H9 (cell line): ENCODE data around the gene BBS2. TPM values are rescaled to one million over a fixed set of nuclear protein-coding genes. Genes with fewer than 3 reads are reported as not detected.

Source experiments
- DNase-seq: peaks from one replicate; pipeline ENCODE4 v3.0.0-alpha.2; 2017
- H2AFZ ChIP-seq: one replicate; pipeline ENCODE4 v1.6.1; 2013; ENCODE audit warnings: mild to moderate bottlenecking, low read length, control low read depth, moderate library complexity
- H2AK5ac ChIP-seq: 2 replicates; pipeline ENCODE4 v1.6.1; 2013; ENCODE audit warnings: low read length, control low read depth, mixed read lengths; ENCODE audit not compliant: insufficient read length
- H2BK120ac ChIP-seq: one replicate; pipeline ENCODE4 v1.6.1; 2013; ENCODE audit warnings: low read depth, mild to moderate bottlenecking, low read length, control low read depth, inconsistent platforms; ENCODE audit not compliant: poor library complexity, severe bottlenecking
- H2BK12ac ChIP-seq: 2 replicates; pipeline ENCODE4 v1.6.1; 2013; ENCODE audit warnings: low read length, control low read depth, mixed read lengths, low read depth; ENCODE audit not compliant: insufficient read length
- H2BK15ac ChIP-seq: 2 replicates; pipeline ENCODE4 v1.6.1; 2013; ENCODE audit warnings: low read depth, low read length, control low read depth
- H2BK20ac ChIP-seq: one replicate; pipeline ENCODE4 v1.6.1; 2013; ENCODE audit warnings: low read depth, mild to moderate bottlenecking, low read length, control low read depth, inconsistent platforms; ENCODE audit not compliant: poor library complexity, severe bottlenecking
- H2BK5ac ChIP-seq: 2 replicates; pipeline ENCODE4 v1.6.1; 2013; ENCODE audit warnings: low read length, control low read depth, mixed read lengths; ENCODE audit not compliant: insufficient read length
- H3K14ac ChIP-seq: 2 replicates; pipeline ENCODE4 v1.6.1; 2013; ENCODE audit warnings: low read length, control low read depth; ENCODE audit not compliant: insufficient read depth
- H3K18ac ChIP-seq: 2 replicates; pipeline ENCODE4 v1.6.1; 2013; ENCODE audit warnings: low read depth, mild to moderate bottlenecking, mixed read lengths, low read length, control low read depth; ENCODE audit not compliant: insufficient read length
- H3K23ac ChIP-seq: 2 replicates; pipeline ENCODE4 v1.6.1; 2013; ENCODE audit warnings: low read length, control low read depth, mixed read lengths, low read depth; ENCODE audit not compliant: insufficient read length
- H3K23me2 ChIP-seq: 2 replicates; pipeline ENCODE4 v1.6.1; 2013; ENCODE audit warnings: low read depth, mild to moderate bottlenecking, mixed read lengths, low read length, control low read depth; ENCODE audit not compliant: insufficient read length, poor library complexity, severe bottlenecking
- H3K27ac ChIP-seq: 2 replicates; pipeline ENCODE4 v1.5.1; 2013; ENCODE audit warnings: low read length, control low read depth, mixed read lengths, low read depth; ENCODE audit not compliant: insufficient read length
- H3K27me3 ChIP-seq: 2 replicates; pipeline ENCODE4 v1.6.1; 2013; ENCODE audit warnings: low read length, control low read depth, inconsistent platforms; ENCODE audit not compliant: insufficient read depth
- H3K4ac ChIP-seq: 2 replicates; pipeline ENCODE4 v1.6.1; 2013; ENCODE audit warnings: low read depth, mild to moderate bottlenecking, control low read depth, inconsistent platforms, low read length, moderate library complexity
- H3K4me1 ChIP-seq: 2 replicates; pipeline ENCODE4 v1.6.1; 2013; ENCODE audit warnings: low read length, control low read depth, inconsistent platforms; ENCODE audit not compliant: insufficient read depth
- H3K4me2 ChIP-seq: 2 replicates; pipeline ENCODE4 v1.6.1; 2013; ENCODE audit warnings: low read length, control low read depth, mixed read lengths; ENCODE audit not compliant: insufficient read length, insufficient read depth
- H3K56ac ChIP-seq: 2 replicates; pipeline ENCODE4 v1.6.1; 2013; ENCODE audit warnings: low read depth, mild to moderate bottlenecking, mixed read lengths, low read length, control low read depth; ENCODE audit not compliant: insufficient read length
- H3K79me1 ChIP-seq: 2 replicates; pipeline ENCODE4 v1.6.1; 2013; ENCODE audit warnings: low read depth, mild to moderate bottlenecking, moderate library complexity, low read length, control low read depth, inconsistent platforms; ENCODE audit not compliant: insufficient read depth, poor library complexity, severe bottlenecking
- H3K79me2 ChIP-seq: 2 replicates; pipeline ENCODE4 v1.6.1; 2013; ENCODE audit warnings: low read length, control low read depth, inconsistent platforms; ENCODE audit not compliant: insufficient read depth
- H3K9ac ChIP-seq: 2 replicates; pipeline ENCODE4 v1.6.1; 2013; ENCODE audit warnings: low read length, control low read depth, mixed read lengths; ENCODE audit not compliant: insufficient read length; ENCODE audit errors: extremely low read depth
- H3K9me3 ChIP-seq: one replicate; pipeline ENCODE4 v1.6.1; 2013; ENCODE audit warnings: low read depth, low read length, inconsistent platforms; ENCODE audit not compliant: control insufficient read depth
- H3T11ph ChIP-seq: one replicate; pipeline ENCODE4 v1.6.1; 2013; ENCODE audit warnings: mild to moderate bottlenecking, low read length, control low read depth, inconsistent platforms
- H4K20me1 ChIP-seq: one replicate; pipeline ENCODE4 v1.6.1; 2013; ENCODE audit not compliant: control insufficient read depth, insufficient read length, insufficient read depth
- H4K5ac ChIP-seq: 2 replicates; pipeline ENCODE4 v1.6.1; 2013; ENCODE audit warnings: low read depth, mild to moderate bottlenecking, mixed read lengths, low read length, control low read depth; ENCODE audit not compliant: insufficient read length
- H4K8ac ChIP-seq: replicated peaks from 2 replicates; pipeline ENCODE4 v1.6.1; 2013; ENCODE audit warnings: low read length, control low read depth, mixed read lengths, low read depth; ENCODE audit not compliant: insufficient read length
- H4K91ac ChIP-seq: 2 replicates; pipeline ENCODE4 v1.6.1; 2013; ENCODE audit warnings: low read depth, mild to moderate bottlenecking, moderate library complexity, mixed read lengths, low read length, control low read depth; ENCODE audit not compliant: insufficient read length
- H3K27ac Mint-ChIP-seq, 3 experiments: 2 replicates in 2 of 3; 3 replicates in 1 of 3; pipeline ENCODE4 v1.8.0; 2020 to 2021; ENCODE audit warnings: mixed read lengths in 3 of 3, mild to moderate bottlenecking in 1 of 3, moderate library complexity in 1 of 3
- H3K27me3 Mint-ChIP-seq: 2 replicates; pipeline ENCODE4 v1.8.0; 2021; ENCODE audit warnings: low read depth, mild to moderate bottlenecking, moderate library complexity, mixed read lengths
- H3K36me3 Mint-ChIP-seq, 3 experiments: 2 replicates in 2 of 3; 3 replicates in 1 of 3; pipeline ENCODE4 v1.8.0; 2020 to 2021; ENCODE audit warnings: low read depth in 3 of 3, mixed read lengths in 3 of 3; ENCODE audit not compliant: insufficient read depth in 1 of 3
- H3K4me1 Mint-ChIP-seq, 2 experiments: 2 replicates each; pipeline ENCODE4 v1.8.0; 2020; ENCODE audit warnings: mixed read lengths in 2 of 2
- H3K4me3 Mint-ChIP-seq, 2 experiments: 2 replicates in 1 of 2; 3 replicates in 1 of 2; pipeline ENCODE4 v1.8.0; 2020 to 2021; ENCODE audit warnings: mild to moderate bottlenecking in 2 of 2, mixed read lengths in 2 of 2, moderate library complexity in 1 of 2
- H3K9me3 Mint-ChIP-seq, 2 experiments: 2 replicates in 1 of 2; 3 replicates in 1 of 2; pipeline ENCODE4 v1.8.0; 2020; ENCODE audit warnings: mild to moderate bottlenecking in 2 of 2, mixed read lengths in 2 of 2, moderate library complexity in 1 of 2
- CTCF ChIP-seq: fragments of 200-600 bp; sonication (generic); conservative IDR thresholded peaks from 3 replicates; pipeline ENCODE4 v1.8.0; 2021; ENCODE audit warnings: antibody characterized with exemption, mild to moderate bottlenecking
- WGBS: extraction: QIAGEN DNeasy Blood & Tissue Kit; methylation state at CpG from one replicate; pipeline ENCODE4 v1.1.7; 2013; ENCODE audit warnings: missing lambda C conversion rate, low lambda C conversion rate, mixed read lengths; ENCODE audit not compliant: insufficient read length; ENCODE audit errors: extremely low coverage; 5-methylcytosine and 5-hydroxymethylcytosine counted together
- total RNA-seq: library from RNA; stranded (reverse); gene quantifications from 2 replicates; pipeline ENCODE4 v1.2.1, GENCODE V29; 2021

BBS2 gene
- total RNA-seq, 1 experiment from 2014 or later = 13.1 TPM

GRCh38 chr16:56558024-56558747, 38.4 kb upstream of the BBS2 start:
- no peaks in the 10 kb centered on the region for H4K20me1 ChIP-seq
- no peak overlapping the region for H2BK5ac ChIP-seq
- Mint-ChIP-seq H3K36me3 (no peaks in the 10 kb centered on the region), H3K4me1 (peaks cover 0 to 3% of the 10 kb centered on the region in 2 experiments; a peak in 2 of 4 replicates), H3K27me3 (peaks cover 34% of the 10 kb centered on the region), H3K9me3 (no peaks in the 10 kb centered on the region), H3K4me3 (no peak overlapping the region), H3K27ac (no peak overlapping the region)
- H3K27me3 ChIP-seq = no peaks in the 10 kb centered on the region
- no peak overlapping the region for H3K23ac ChIP-seq
- H3K18ac ChIP-seq = no peak overlapping the region
- H3K4me2 ChIP-seq = no peak overlapping the region
- H4K5ac ChIP-seq = no peak overlapping the region
- H3K9ac ChIP-seq = no peak overlapping the region
- no peaks in the 10 kb centered on the region for H3K79me1 ChIP-seq
- H3K27ac ChIP-seq = no peak overlapping the region
- H3K56ac ChIP-seq = no peak overlapping the region
- WGBS = no CpG with 5 or more reads among the region's 8 CpGs
- H2BK15ac ChIP-seq = no peak overlapping the region
- no peak overlapping the region for H3K4ac ChIP-seq
- H2AFZ ChIP-seq = no peak overlapping the region
- H4K91ac ChIP-seq = no peak overlapping the region
- no peak overlapping the region for H2AK5ac ChIP-seq
- no peak overlapping the region for H2BK12ac ChIP-seq
- H3K79me2 ChIP-seq = no peaks in the 10 kb centered on the region
- no peak overlapping the region for H2BK20ac ChIP-seq
- DNase-seq = no peak
- H3T11ph ChIP-seq = no peak overlapping the region
- H3K14ac ChIP-seq = no peak overlapping the region
- TF ChIP-seq CTCF = no peak
- H4K8ac ChIP-seq = no peak overlapping the region
- H3K23me2 ChIP-seq = no peaks in the 10 kb centered on the region
- H3K9me3 ChIP-seq = no peaks in the 10 kb centered on the region
- H2BK120ac ChIP-seq = no peak overlapping the region
- no peaks in the 10 kb centered on the region for H3K4me1 ChIP-seq
